Endothelial cell of umbilical vein (primary cell): Measurements from ENCODE around the gene OR6C2. TPM values are rescaled to one million over a fixed set of nuclear protein-coding genes. Genes with fewer than 3 reads are reported as not detected.

ENCODE experiments used
- Bru-seq: library from RNA; stranded (reverse); fragments of 400-500 nt; gene quantifications from one replicate; lab custom pipeline; 2021; lab: Mats Ljungman, UMichigan
- BruChase-seq, 2 experiments: library from RNA; stranded (reverse); fragments of 400-500 nt; gene quantifications; one replicate each; lab custom pipeline; 2021; lab: Mats Ljungman, UMichigan
- BruUV-seq: library from RNA; stranded (reverse); fragments of 400-500 nt; replicated peaks from 2 replicates; lab custom pipeline; 2021; lab: Mats Ljungman, UMichigan
- CTCF ChIA-PET: fragments of 300-600, 350-600 bp; sonication (Branson Sonifier 250); formaldehyde crosslinking; loops from one replicate; lab custom pipeline; 2021; ENCODE audit warnings: antibody characterized with exemption, inconsistent platforms; lab: Charles Lee
- POLR2A ChIA-PET: fragments of 300-600, 350-600 bp; sonication (Branson Sonifier 250); formaldehyde crosslinking; loops from one replicate; lab custom pipeline; 2021; ENCODE audit warnings: antibody characterized with exemption, inconsistent platforms; lab: Charles Lee
- DNase-seq: peaks from one replicate; pipeline ENCODE4 v3.0.0-alpha.2; 2011; ENCODE audit warnings: low read depth, low spot score
- FAIRE-seq: peaks from 2 replicates; lab custom pipeline; 2011; peaks lifted over from hg19 to GRCh38; lab: Jason Lieb, UNC
- H2AFZ ChIP-seq: 2 replicates; pipeline ENCODE4 v1.6.0; 2012; ENCODE audit warnings: low read depth, low read length, control low read depth, inconsistent platforms
- H3K27ac ChIP-seq: 2 replicates; pipeline ENCODE4 v1.5.1; 2011; ENCODE audit warnings: low read depth, mild to moderate bottlenecking, control low read depth, low read length, moderate library complexity; ENCODE audit not compliant: insufficient read depth
- H3K27me3 ChIP-seq, 2 experiments: 2 replicates each; pipeline versions ENCODE4 v1.6.0 to v1.6.1; 2011; ENCODE audit warnings: low read length in 2 of 2, mixed read lengths in 1 of 2; ENCODE audit not compliant: control insufficient read depth in 2 of 2, insufficient read depth in 2 of 2
- H3K36me3 ChIP-seq, 2 experiments: 2 replicates in 1 of 2; 3 replicates in 1 of 2; pipeline ENCODE4 v1.5.1; 2011; ENCODE audit warnings: low read length in 2 of 2, mild to moderate bottlenecking in 1 of 2, moderate library complexity in 1 of 2; ENCODE audit not compliant: control insufficient read depth in 2 of 2, insufficient read depth in 2 of 2; ENCODE audit errors: extremely low read depth in 1 of 2
- H3K4me1 ChIP-seq: 3 replicates; pipeline ENCODE4 v1.5.1; 2011; ENCODE audit warnings: mild to moderate bottlenecking, low read length; ENCODE audit not compliant: control insufficient read depth, insufficient read depth; ENCODE audit errors: extremely low read depth
- H3K4me2 ChIP-seq: 2 replicates; pipeline ENCODE4 v1.6.1; 2011; ENCODE audit warnings: low read length, control low read depth, mixed read lengths; ENCODE audit not compliant: insufficient read depth
- H3K4me3 ChIP-seq, 3 experiments: fragments of 200-600 bp in 1 of 3; sonication (generic), shearing (Covaris generic) in 1 of 3; replicated peaks in 1 of 3; 2 replicates each; pipeline ENCODE4 v1.5.1; 2011 to 2016; ENCODE audit warnings: control low read depth in 3 of 3, low read length in 3 of 3, mild to moderate bottlenecking in 2 of 3, inconsistent platforms in 1 of 3, low read depth in 1 of 3, moderate library complexity in 1 of 3; ENCODE audit not compliant: insufficient read depth in 1 of 3
- H3K79me2 ChIP-seq: 2 replicates; pipeline ENCODE4 v1.6.0; 2012; ENCODE audit warnings: low read length, inconsistent platforms; ENCODE audit not compliant: control insufficient read depth, insufficient read depth
- H3K9ac ChIP-seq: replicated peaks from 2 replicates; pipeline ENCODE3; 2011; ENCODE audit warnings: low read length, control low read depth; ENCODE audit not compliant: insufficient read depth; ENCODE audit errors: extremely low read depth
- H3K9me1 ChIP-seq: replicated peaks from 3 replicates; pipeline ENCODE4 v1.6.0; 2011; ENCODE audit warnings: mild to moderate bottlenecking, low read length; ENCODE audit not compliant: control insufficient read depth, insufficient read depth; ENCODE audit errors: extremely low read depth
- H3K9me3 ChIP-seq: replicated peaks from 2 replicates; pipeline ENCODE4 v1.5.1; 2012; ENCODE audit warnings: low read length, inconsistent platforms; ENCODE audit not compliant: control insufficient read depth, insufficient read depth
- H4K20me1 ChIP-seq: replicated peaks from 2 replicates; pipeline ENCODE3; 2011; ENCODE audit warnings: mild to moderate bottlenecking, low read length; ENCODE audit not compliant: control insufficient read depth, insufficient read depth; ENCODE audit errors: extremely low read depth
- CTCF ChIP-seq, 2 donors: IDR thresholded peaks; 1 replicate in 1 of 2; 2 replicates in 1 of 2; pipeline ENCODE4 v1.5.1; 2011; ENCODE audit warnings: low read length in 2 of 2, mild to moderate bottlenecking in 2 of 2, moderate library complexity in 2 of 2, control low read depth in 1 of 2, inconsistent platforms in 1 of 2, low read depth in 1 of 2; ENCODE audit not compliant: insufficient read depth in 1 of 2; ENCODE audit errors: extremely low read depth in 1 of 2
- EZH2 ChIP-seq: IDR thresholded peaks from 2 replicates; pipeline ENCODE4 v1.6.1; 2012; ENCODE audit warnings: borderline replicate concordance, low read depth, mild to moderate bottlenecking, moderate library complexity, low read length, inconsistent platforms; ENCODE audit not compliant: severe bottlenecking
- FOS ChIP-seq: IDR thresholded peaks from 2 replicates; pipeline ENCODE4 v1.6.1; 2011; ENCODE audit warnings: mild to moderate bottlenecking, low read length, moderate library complexity, borderline replicate concordance; ENCODE audit not compliant: insufficient read depth
- GATA2 ChIP-seq: IDR thresholded peaks from 2 replicates; pipeline ENCODE4 v1.7.0; 2011; ENCODE audit warnings: low read depth, mild to moderate bottlenecking, moderate library complexity, mixed read lengths, low read length; ENCODE audit not compliant: insufficient read length, insufficient read depth
- JUN ChIP-seq: IDR thresholded peaks from 2 replicates; pipeline ENCODE4 v1.6.1; 2011; ENCODE audit warnings: borderline replicate concordance, low read depth; ENCODE audit not compliant: insufficient read length, insufficient read depth
- MAX ChIP-seq: IDR thresholded peaks from 2 replicates; pipeline ENCODE4 v1.6.1; 2011; ENCODE audit not compliant: insufficient read depth, insufficient read length
- MYC ChIP-seq: IDR thresholded peaks from one replicate; pipeline ENCODE4 v1.6.1; 2011; ENCODE audit warnings: mild to moderate bottlenecking, low read depth, low read length
- POLR2A ChIP-seq: IDR thresholded peaks from 2 replicates; pipeline ENCODE4 v1.6.1; 2012; ENCODE audit warnings: low read depth, mild to moderate bottlenecking, control low read depth, low read length
- POLR2AphosphoS5 ChIP-seq: IDR thresholded peaks from 2 replicates; pipeline ENCODE4 v1.6.1; 2012; ENCODE audit warnings: low read depth, mild to moderate bottlenecking, control low read depth, low read length, moderate library complexity; ENCODE audit not compliant: insufficient read depth
- dilution Hi-C: fragments of 300-500 bp; cut with MboI; formaldehyde crosslinking; loops from one replicate; pipeline ENCODE4 v1.15.0; 2019; ENCODE audit warnings: low sequenced_read_pairs; ENCODE audit not compliant: extremely low pct_ligation_motif_present
- intact Hi-C: fragments of 100-400 bp; cut with micrococcal nuclease; formaldehyde crosslinking; loops from one replicate; pipeline ENCODE4 v1.10.0; 2022
- long read RNA-seq: library from polyadenylated mRNA; stranded (forward); transcript quantifications from one replicate; pipeline ENCODE4 v2.0.0, GENCODE V29; 2021
- polyA minus RNA-seq, 3 experiments: library from RNA; depleted of rRNA, polyadenylated mRNA; stranded (reverse); fragments of >200 nt; gene quantifications; 1 replicate in 1 of 3; 2 replicates in 2 of 3; pipeline ENCODE4 v1.2.3, GENCODE V29; 2011
- polyA plus RNA-seq, 4 experiments: library from polyadenylated mRNA; depleted of rRNA in 3 of 4; stranded (reverse) in 3 of 4; unstranded in 1 of 4; fragments of >200 nt; gene quantifications; 2 replicates each; pipeline versions ENCODE4 v1.2.1 to v1.2.3, GENCODE V29; 2011 to 2012; ENCODE audit warnings: missing spikeins in 1 of 4
- total RNA-seq: library from RNA; stranded (reverse); gene quantifications from 2 replicates; pipeline ENCODE4 v1.2.3, GENCODE V29; 2021

Gene OR6C2
- total RNA-seq: not detected in 2 replicates
- polyA plus RNA-seq: not detected in 2 replicates
- polyA plus RNA-seq (2011; cell fraction: cytosol; rRNA removed): not detected in 2 replicates
- not detected in 2 replicates for polyA plus RNA-seq (2011; cell fraction: nucleus; rRNA removed)
- polyA plus RNA-seq (2012): not detected in 2 replicates
- polyA minus RNA-seq: not detected in 2 replicates
- not detected for polyA minus RNA-seq (2011; cell fraction: cytosol; rRNA and poly(A)+ RNA removed)
- polyA minus RNA-seq (2011; cell fraction: nucleus; rRNA and poly(A)+ RNA removed): not detected in 2 replicates
- not detected for Bru-seq, nascent RNA
- not detected for BruChase-seq, experiment 1, labeled RNA remaining after a 6-hour chase
- not detected for BruChase-seq, experiment 2, labeled RNA remaining after a 2-hour chase
- long read RNA-seq: 0 reads

GRCh38 chr12:55443776-55444175 is at the start of gene OR6C2:
Gene OR6C2, plus strand, starts transcription at chr12:55444076. Its CDS starts 8,138 bp downstream, at chr12:55452214.
- BruUV-seq: no TSS peak
- Histone ChIP-seq H3K4me3 (no peak within 1 kb of the TSS), H2AFZ (no peak within 1 kb of the TSS), H3K36me3 (no peaks in the 10 kb centered on the region), H3K79me2 (no peaks in the 10 kb centered on the region), H3K27me3 (no peaks in the 10 kb centered on the region), H3K27ac (no peak within 1 kb of the TSS), H4K20me1 (no peaks in the 10 kb centered on the region), H3K9me3 (no peaks in the 10 kb centered on the region), H3K4me1 (no peaks in the 10 kb centered on the region), H3K9ac (no peak within 1 kb of the TSS), H3K9me1 (no peaks in the 10 kb centered on the region), H3K4me2 (no peak within 1 kb of the TSS)
- DNase-seq: no peak
- no peak for FAIRE-seq
- ChIA-PET CTCF (interaction anchor here (0.6 kb wide), 1 partner anchor 12 kb away, joined by 5 read pairs; no protein-coding TSS in a partner anchor), POLR2A (no interaction called here)
- dilution Hi-C loops: no loop called here
- intact Hi-C loops: no loop called here
- TF ChIP-seq FOS (no peak), EZH2 (no peak), POLR2AphosphoS5 (no peak), CTCF (IDR thresholded peaks at IDR 0.05; ENCODE audit: extremely low read depth in 1 of 2, insufficient read depth in 1 of 2, low read depth in 1 of 2, low read length in 2 of 2) (no peak), POLR2A (no peak), GATA2 (no peak), MAX (no peak), JUN (no peak), MYC (no peak)
